Endothelial cell of umbilical vein (primary cell): ENCODE results near the gene CAMTA1. TPM values are rescaled to one million over a fixed set of nuclear protein-coding genes. Genes with fewer than 3 reads are reported as not detected.

ENCODE experiments used
- BruUV-seq: library from RNA; stranded (reverse); fragments of 400-500 nt; replicated peaks from 2 replicates; lab custom pipeline; 2021; lab: Mats Ljungman, UMichigan
- CTCF ChIA-PET: fragments of 300-600, 350-600 bp; sonication (Branson Sonifier 250); formaldehyde crosslinking; loops from one replicate; lab custom pipeline; 2021; ENCODE audit warnings: antibody characterized with exemption, inconsistent platforms; lab: Charles Lee
- POLR2A ChIA-PET: fragments of 300-600, 350-600 bp; sonication (Branson Sonifier 250); formaldehyde crosslinking; loops from one replicate; lab custom pipeline; 2021; ENCODE audit warnings: antibody characterized with exemption, inconsistent platforms; lab: Charles Lee
- DNase-seq: peaks from one replicate; pipeline ENCODE4 v3.0.0-alpha.2; 2011; ENCODE audit warnings: low read depth, low spot score
- FAIRE-seq: peaks from 2 replicates; lab custom pipeline; 2011; peaks lifted over from hg19 to GRCh38; lab: Jason Lieb, UNC
- H2AFZ ChIP-seq: 2 replicates; pipeline ENCODE4 v1.6.0; 2012; ENCODE audit warnings: low read depth, low read length, control low read depth, inconsistent platforms
- H3K27ac ChIP-seq: 2 replicates; pipeline ENCODE4 v1.5.1; 2011; ENCODE audit warnings: low read depth, mild to moderate bottlenecking, control low read depth, low read length, moderate library complexity; ENCODE audit not compliant: insufficient read depth
- H3K27me3 ChIP-seq, 2 experiments: 2 replicates each; pipeline versions ENCODE4 v1.6.0 to v1.6.1; 2011; ENCODE audit warnings: low read length in 2 of 2, mixed read lengths in 1 of 2; ENCODE audit not compliant: control insufficient read depth in 2 of 2, insufficient read depth in 2 of 2
- H3K36me3 ChIP-seq, 2 experiments: 2 replicates in 1 of 2; 3 replicates in 1 of 2; pipeline ENCODE4 v1.5.1; 2011; ENCODE audit warnings: low read length in 2 of 2, mild to moderate bottlenecking in 1 of 2, moderate library complexity in 1 of 2; ENCODE audit not compliant: control insufficient read depth in 2 of 2, insufficient read depth in 2 of 2; ENCODE audit errors: extremely low read depth in 1 of 2
- H3K4me1 ChIP-seq: 3 replicates; pipeline ENCODE4 v1.5.1; 2011; ENCODE audit warnings: mild to moderate bottlenecking, low read length; ENCODE audit not compliant: control insufficient read depth, insufficient read depth; ENCODE audit errors: extremely low read depth
- H3K4me2 ChIP-seq: 2 replicates; pipeline ENCODE4 v1.6.1; 2011; ENCODE audit warnings: low read length, control low read depth, mixed read lengths; ENCODE audit not compliant: insufficient read depth
- H3K4me3 ChIP-seq, 3 experiments: fragments of 200-600 bp in 1 of 3; sonication (generic), shearing (Covaris generic) in 1 of 3; replicated peaks in 1 of 3; 2 replicates each; pipeline ENCODE4 v1.5.1; 2011 to 2016; ENCODE audit warnings: control low read depth in 3 of 3, low read length in 3 of 3, mild to moderate bottlenecking in 2 of 3, inconsistent platforms in 1 of 3, low read depth in 1 of 3, moderate library complexity in 1 of 3; ENCODE audit not compliant: insufficient read depth in 1 of 3
- H3K79me2 ChIP-seq: 2 replicates; pipeline ENCODE4 v1.6.0; 2012; ENCODE audit warnings: low read length, inconsistent platforms; ENCODE audit not compliant: control insufficient read depth, insufficient read depth
- H3K9ac ChIP-seq: replicated peaks from 2 replicates; pipeline ENCODE3; 2011; ENCODE audit warnings: low read length, control low read depth; ENCODE audit not compliant: insufficient read depth; ENCODE audit errors: extremely low read depth
- H3K9me1 ChIP-seq: replicated peaks from 3 replicates; pipeline ENCODE4 v1.6.0; 2011; ENCODE audit warnings: mild to moderate bottlenecking, low read length; ENCODE audit not compliant: control insufficient read depth, insufficient read depth; ENCODE audit errors: extremely low read depth
- H3K9me3 ChIP-seq: replicated peaks from 2 replicates; pipeline ENCODE4 v1.5.1; 2012; ENCODE audit warnings: low read length, inconsistent platforms; ENCODE audit not compliant: control insufficient read depth, insufficient read depth
- H4K20me1 ChIP-seq: replicated peaks from 2 replicates; pipeline ENCODE3; 2011; ENCODE audit warnings: mild to moderate bottlenecking, low read length; ENCODE audit not compliant: control insufficient read depth, insufficient read depth; ENCODE audit errors: extremely low read depth
- CTCF ChIP-seq, 2 donors: IDR thresholded peaks; 1 replicate in 1 of 2; 2 replicates in 1 of 2; pipeline ENCODE4 v1.5.1; 2011; ENCODE audit warnings: low read length in 2 of 2, mild to moderate bottlenecking in 2 of 2, moderate library complexity in 2 of 2, control low read depth in 1 of 2, inconsistent platforms in 1 of 2, low read depth in 1 of 2; ENCODE audit not compliant: insufficient read depth in 1 of 2; ENCODE audit errors: extremely low read depth in 1 of 2
- EZH2 ChIP-seq: IDR thresholded peaks from 2 replicates; pipeline ENCODE4 v1.6.1; 2012; ENCODE audit warnings: borderline replicate concordance, low read depth, mild to moderate bottlenecking, moderate library complexity, low read length, inconsistent platforms; ENCODE audit not compliant: severe bottlenecking
- FOS ChIP-seq: IDR thresholded peaks from 2 replicates; pipeline ENCODE4 v1.6.1; 2011; ENCODE audit warnings: mild to moderate bottlenecking, low read length, moderate library complexity, borderline replicate concordance; ENCODE audit not compliant: insufficient read depth
- GATA2 ChIP-seq: IDR thresholded peaks from 2 replicates; pipeline ENCODE4 v1.7.0; 2011; ENCODE audit warnings: low read depth, mild to moderate bottlenecking, moderate library complexity, mixed read lengths, low read length; ENCODE audit not compliant: insufficient read length, insufficient read depth
- JUN ChIP-seq: IDR thresholded peaks from 2 replicates; pipeline ENCODE4 v1.6.1; 2011; ENCODE audit warnings: borderline replicate concordance, low read depth; ENCODE audit not compliant: insufficient read length, insufficient read depth
- MAX ChIP-seq: IDR thresholded peaks from 2 replicates; pipeline ENCODE4 v1.6.1; 2011; ENCODE audit not compliant: insufficient read depth, insufficient read length
- MYC ChIP-seq: IDR thresholded peaks from one replicate; pipeline ENCODE4 v1.6.1; 2011; ENCODE audit warnings: mild to moderate bottlenecking, low read depth, low read length
- POLR2A ChIP-seq: IDR thresholded peaks from 2 replicates; pipeline ENCODE4 v1.6.1; 2012; ENCODE audit warnings: low read depth, mild to moderate bottlenecking, control low read depth, low read length
- POLR2AphosphoS5 ChIP-seq: IDR thresholded peaks from 2 replicates; pipeline ENCODE4 v1.6.1; 2012; ENCODE audit warnings: low read depth, mild to moderate bottlenecking, control low read depth, low read length, moderate library complexity; ENCODE audit not compliant: insufficient read depth
- dilution Hi-C: fragments of 300-500 bp; cut with MboI; formaldehyde crosslinking; loops from one replicate; pipeline ENCODE4 v1.15.0; 2019; ENCODE audit warnings: low sequenced_read_pairs; ENCODE audit not compliant: extremely low pct_ligation_motif_present
- intact Hi-C: fragments of 100-400 bp; cut with micrococcal nuclease; formaldehyde crosslinking; loops from one replicate; pipeline ENCODE4 v1.10.0; 2022
- polyA plus RNA-seq, 4 experiments: library from polyadenylated mRNA; depleted of rRNA in 3 of 4; stranded (reverse) in 3 of 4; unstranded in 1 of 4; fragments of >200 nt; gene quantifications; 2 replicates each; pipeline versions ENCODE4 v1.2.1 to v1.2.3, GENCODE V29; 2011 to 2012; ENCODE audit warnings: missing spikeins in 1 of 4
- total RNA-seq: library from RNA; stranded (reverse); gene quantifications from 2 replicates; pipeline ENCODE4 v1.2.3, GENCODE V29; 2021

CAMTA1 gene
- total and polyA plus RNA-seq, 2 donors (not counting 3 experiments of a cell fraction or from before 2014, with no cell fraction given) = 50.8 to 92.7 TPM

GRCh38 chr1:7608628-7609305 lies 823.5 kb downstream of the CAMTA1 start:
- no peak overlapping the region for H3K27ac ChIP-seq
- no peak overlapping the region for H2AFZ ChIP-seq
- no peak for DNase-seq
- no peaks in the 10 kb centered on the region for H3K27me3 ChIP-seq
- ChIA-PET POLR2A (no interaction called here), CTCF (no interaction called here)
- no peak overlapping the region for H3K4me2 ChIP-seq
- no peak for TF ChIP-seq POLR2A
- TF ChIP-seq POLR2AphosphoS5 = no peak
- no peak for TF ChIP-seq GATA2
- TF ChIP-seq MAX = no peak
- TF ChIP-seq MYC = no peak
- no peak for TF ChIP-seq FOS
- no peak for TF ChIP-seq CTCF (IDR thresholded peaks at IDR 0.05; ENCODE audit: extremely low read depth in 1 of 2, insufficient read depth in 1 of 2, low read depth in 1 of 2, low read length in 2 of 2)
- no peak for TF ChIP-seq EZH2
- TF ChIP-seq JUN = no peak
- no peak for FAIRE-seq
- dilution Hi-C loops (no loop called here), intact Hi-C loops (no loop called here)
- no peaks in the 10 kb centered on the region for H4K20me1 ChIP-seq
- H3K9ac ChIP-seq = no peak overlapping the region
- H3K4me1 ChIP-seq = no peaks in the 10 kb centered on the region
- no peaks in the 10 kb centered on the region for H3K9me3 ChIP-seq
- H3K36me3 ChIP-seq = no peaks in the 10 kb centered on the region
- no peaks in the 10 kb centered on the region for H3K79me2 ChIP-seq
- no peaks in the 10 kb centered on the region for H3K9me1 ChIP-seq
- BruUV-seq = no TSS peak
- no peak overlapping the region for H3K4me3 ChIP-seq
